GM12878 (cell line): ENCODE results near the gene ANGEL2. TPM values are rescaled to one million over a fixed set of nuclear protein-coding genes. Genes with fewer than 3 reads are reported as not detected.

Source experiments
- ATAC-seq: fragments of 200-7000 bp; cut with Tn5 transposase; 3 replicates; pipeline ENCODE4 v1.9.1; 2020; ENCODE audit warnings: mild to moderate bottlenecking, moderate library complexity
- BruUV-seq: library from RNA; stranded (reverse); fragments of 400-500 nt; replicated peaks from 2 replicates; lab custom pipeline; 2021; lab: Mats Ljungman, UMichigan
- CTCF ChIA-PET: fragments of 300-600 bp; sonication (Branson Sonifier 250); formaldehyde crosslinking; extraction: SDS; loops from one replicate; lab custom pipeline; 2021; ENCODE audit warnings: inconsistent platforms; lab: Yijun Ruan, JAX
- POLR2A ChIA-PET: fragments of 350-600 bp; formaldehyde crosslinking; extraction: SDS; loops from one replicate; lab custom pipeline; 2021; ENCODE audit warnings: inconsistent platforms; lab: Charles Lee
- RAD21 ChIA-PET: fragments of 300-600 bp; sonication (Branson Sonifier 250); formaldehyde crosslinking; loops from one replicate; lab custom pipeline; 2023; ENCODE audit warnings: antibody characterized with exemption; ENCODE audit not compliant: unreplicated experiment; lab: Charles Lee
- SMC1A ChIA-PET: fragments of 300-600 bp; sonication (Branson Sonifier 250); formaldehyde crosslinking; loops from one replicate; lab custom pipeline; 2023; ENCODE audit not compliant: unreplicated experiment, uncharacterized antibody; lab: Charles Lee
- DNase-seq: peaks from one replicate; pipeline ENCODE4 v3.0.0-alpha.2; 2011; ENCODE audit warnings: low read depth, low spot score
- FAIRE-seq: peaks from 3 replicates; lab custom pipeline; 2011; peaks lifted over from hg19 to GRCh38; lab: Jason Lieb, UNC
- H2AFZ ChIP-seq: 2 replicates; pipeline ENCODE4 v1.6.0; 2011; ENCODE audit warnings: low read depth, low read length, control low read depth; ENCODE audit not compliant: control insufficient read depth
- H3K27ac ChIP-seq: 2 replicates; pipeline ENCODE4 v1.5.1; 2011; ENCODE audit warnings: control low read depth; ENCODE audit not compliant: control insufficient read depth, insufficient read depth
- H3K27me3 ChIP-seq, 2 experiments: replicated peaks in 1 of 2; 2 replicates each; pipeline versions ENCODE4 v1.6.0 to v1.6.1; 2011; ENCODE audit warnings: low read length in 1 of 2; ENCODE audit not compliant: control insufficient read depth in 2 of 2, insufficient read depth in 2 of 2
- H3K36me3 ChIP-seq, 2 experiments: 2 replicates each; pipeline ENCODE4 v1.5.1; 2011; ENCODE audit warnings: low read length in 1 of 2; ENCODE audit not compliant: control insufficient read depth in 2 of 2, insufficient read depth in 2 of 2
- H3K4me1 ChIP-seq: 2 replicates; pipeline ENCODE4 v1.6.1; 2011; ENCODE audit warnings: mild to moderate bottlenecking, low read length, moderate library complexity, mixed read lengths; ENCODE audit not compliant: control insufficient read depth, insufficient read depth
- H3K4me2 ChIP-seq: 2 replicates; pipeline ENCODE4 v1.6.0; 2011; ENCODE audit warnings: control low read depth; ENCODE audit not compliant: control insufficient read depth, insufficient read depth
- H3K4me3 ChIP-seq: fragments of 200-600 bp; sonication (generic); 2 replicates; pipeline ENCODE4 v1.5.1; 2016
- H3K79me2 ChIP-seq: 2 replicates; pipeline ENCODE4 v1.6.0; 2011; ENCODE audit warnings: low read length; ENCODE audit not compliant: control insufficient read depth, insufficient read depth
- H3K9ac ChIP-seq: 2 replicates; pipeline ENCODE4 v1.8.0; 2011; ENCODE audit warnings: low read length, control low read depth, mixed read lengths; ENCODE audit not compliant: control insufficient read depth, insufficient read depth
- H3K9me3 ChIP-seq: replicated peaks from 3 replicates; pipeline ENCODE4 v1.5.1; 2011; ENCODE audit warnings: mild to moderate bottlenecking, low read length; ENCODE audit not compliant: control insufficient read depth, insufficient read depth
- H4K20me1 ChIP-seq: 2 replicates; pipeline ENCODE4 v1.6.0; 2011; ENCODE audit not compliant: control insufficient read depth, insufficient read depth
- BCL11A ChIP-seq: IDR thresholded peaks from 2 replicates; pipeline ENCODE4 v1.6.1; 2011; ENCODE audit warnings: low read depth, low read length
- BCL3 ChIP-seq: IDR thresholded peaks from 2 replicates; pipeline ENCODE4 v1.6.1; 2011; ENCODE audit warnings: borderline replicate concordance, low read depth, mild to moderate bottlenecking, moderate library complexity, low read length; ENCODE audit not compliant: insufficient read depth, poor library complexity, severe bottlenecking
- BRCA1 ChIP-seq: IDR thresholded peaks from 2 replicates; pipeline ENCODE4 v1.6.1; 2011; ENCODE audit warnings: low read depth, low read length, improper control_type of control experiment
- CHD1 ChIP-seq: IDR thresholded peaks from 2 replicates; pipeline ENCODE4 v1.6.1; 2012; ENCODE audit warnings: low read depth, low read length, improper control_type of control experiment
- CHD2 ChIP-seq: IDR thresholded peaks from 2 replicates; pipeline ENCODE4 v1.6.1; 2011; ENCODE audit warnings: low read depth, low read length, improper control_type of control experiment, borderline replicate concordance
- CREB1 ChIP-seq: IDR thresholded peaks from 2 replicates; pipeline ENCODE4 v1.6.1; 2012; ENCODE audit warnings: low read depth, mild to moderate bottlenecking, inconsistent platforms
- FOS ChIP-seq: IDR thresholded peaks from 3 replicates; pipeline ENCODE4 v1.6.1; 2011; ENCODE audit warnings: borderline replicate concordance; ENCODE audit not compliant: insufficient read length; ENCODE audit errors: extremely low read depth
- FOXM1 ChIP-seq: IDR thresholded peaks from 2 replicates; pipeline ENCODE4 v1.6.1; 2012; ENCODE audit warnings: low read depth, mild to moderate bottlenecking, inconsistent platforms, low read length, moderate library complexity
- GATAD2B ChIP-seq: fragments of 450-650 bp; conservative IDR thresholded peaks from 2 replicates; pipeline ENCODE4 v1.6.1; 2017; ENCODE audit warnings: low read depth, mild to moderate bottlenecking, moderate library complexity
- HDAC2 ChIP-seq: fragments of 200-600 bp; sonication (generic); IDR thresholded peaks from 2 replicates; pipeline ENCODE4 v1.6.1; 2017
- MEF2B ChIP-seq: fragments of 450-650 bp; IDR thresholded peaks from 2 replicates; pipeline ENCODE4 v1.6.1; 2018; ENCODE audit warnings: mild to moderate bottlenecking, moderate library complexity; ENCODE audit not compliant: partially characterized antibody, poor library complexity, severe bottlenecking
- MYC ChIP-seq: IDR thresholded peaks from 2 replicates; pipeline ENCODE4 v1.6.1; 2011; ENCODE audit warnings: mild to moderate bottlenecking, low read length, moderate library complexity, inconsistent platforms; ENCODE audit not compliant: insufficient read depth, insufficient replicate concordance, insufficient read length, severe bottlenecking
- NFYB ChIP-seq: IDR thresholded peaks from 2 replicates; pipeline ENCODE4 v1.6.1; 2011; ENCODE audit warnings: low read depth, mild to moderate bottlenecking, low read length, improper control_type of control experiment, moderate library complexity; ENCODE audit not compliant: insufficient read depth
- PAX5 ChIP-seq: IDR thresholded peaks from 2 replicates; pipeline ENCODE4 v1.6.1; 2011; ENCODE audit warnings: low read depth, low read length, borderline replicate concordance
- RAD51 ChIP-seq: fragments of 450-650 bp; IDR thresholded peaks from 2 replicates; pipeline ENCODE4 v1.6.1; 2016; ENCODE audit warnings: moderate library complexity, mild to moderate bottlenecking, inconsistent platforms
- SMAD5 ChIP-seq: IDR thresholded peaks from 2 replicates; pipeline ENCODE4 v1.6.1; 2016; ENCODE audit warnings: antibody characterized with exemption, low read depth
- STAT3 ChIP-seq: IDR thresholded peaks from 2 replicates; pipeline ENCODE4 v1.6.1; 2011; ENCODE audit warnings: low read depth, low read length, improper control_type of control experiment
- SUPT20H ChIP-seq: IDR thresholded peaks from 2 replicates; pipeline ENCODE4 v1.6.1; 2011; ENCODE audit warnings: low read depth, mild to moderate bottlenecking, low read length, moderate library complexity, borderline replicate concordance; ENCODE audit not compliant: control insufficient read depth
- ZNF274 ChIP-seq: IDR thresholded peaks from one replicate; pipeline ENCODE4 v1.8.0; 2011; ENCODE audit not compliant: insufficient read length, insufficient read depth
- WGBS: methylation state at CpG from one replicate; pipeline ENCODE4 v1.1.6; 2016; ENCODE audit warnings: low lambda C conversion rate; ENCODE audit not compliant: insufficient replicate concordance, insufficient coverage; ENCODE audit errors: missing lambda C conversion rate; 5-methylcytosine and 5-hydroxymethylcytosine counted together
- in situ Hi-C: fragments of 300-500 bp; cut with MboI; formaldehyde crosslinking; loops from 9 replicates; pipeline ENCODE4 v1.14.3; 2018; ENCODE audit warnings: mixed read lengths
- intact Hi-C: fragments of 100-400 bp; cut with micrococcal nuclease; formaldehyde crosslinking; loops from one replicate; pipeline ENCODE4 v1.14.2; 2022; ENCODE audit not compliant: unreplicated experiment
- polyA plus RNA-seq, 11 experiments: library from polyadenylated mRNA; depleted of rRNA in 4 of 11; unstranded in 6 of 11; stranded (reverse) in 5 of 11; fragments of >200 nt; fragmentation: Nextera tagmentation in 4 of 11; fragmentation: Illumina TruSeq in 1 of 11; extraction: Ambion mirVana in 4 of 11; extraction: Trizol in 1 of 11; gene quantifications; 1 replicate in 1 of 11; 2 replicates in 10 of 11; pipeline versions ENCODE4 v1.2.1 to v1.2.3, GENCODE V29; 2011 to 2016; ENCODE audit warnings: inconsistent platforms in 2 of 11, missing spikeins in 2 of 11, low read depth in 1 of 11
- total RNA-seq, 4 experiments: library from RNA; depleted of rRNA in 3 of 4; stranded (reverse); fragments of >200 nt in 3 of 4; fragmentation: Illumina TruSeq in 1 of 4; extraction: Trizol in 1 of 4; gene quantifications; 2 replicates each; pipeline versions ENCODE4 v1.2.1 to v1.2.3, GENCODE V29; 2013 to 2021
- TF ChIP-seq, protein P1 (sequence below): fragments of 450-650 bp; IDR thresholded peaks from 2 replicates; pipeline ENCODE4 v1.6.1; 2017; ENCODE audit warnings: low read depth, mild to moderate bottlenecking, moderate library complexity

The ANGEL2 gene
- total and polyA plus RNA-seq, 10 of the 15 experiments (the other 5 are each of a cell fraction or from before 2014, with no cell fraction given) = 6.3 to 53.9 (median 30.7) TPM

DNA sequence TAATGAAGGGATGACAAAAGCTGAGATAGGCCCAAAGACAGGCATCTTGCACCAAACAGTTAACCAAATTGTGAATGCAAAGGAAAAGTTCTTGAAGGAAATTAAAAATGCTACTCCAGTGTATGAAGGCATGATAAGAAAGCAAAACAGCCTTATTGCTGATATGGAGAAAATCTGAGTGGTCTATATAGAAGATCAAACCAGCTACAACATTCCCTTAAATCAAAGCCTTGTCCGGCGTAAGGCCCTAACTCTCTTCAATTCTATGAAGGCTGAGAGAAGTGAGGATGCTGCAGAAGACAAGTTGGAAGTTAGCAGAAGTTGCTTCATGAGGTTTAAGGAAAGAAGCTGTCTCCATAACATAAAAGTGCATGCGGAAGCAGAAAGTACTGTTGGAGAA lies 4.3 kb upstream of the ANGEL2 start:
- Histone ChIP-seq H3K9me3 (no peaks in the 10 kb centered on the region; the same call in 2 of the 3 replicates), H3K9ac (no peak overlapping the region), H3K27me3 (no peaks in the 10 kb centered on the region), H2AFZ (no peak overlapping the region), H4K20me1 (no peaks in the 10 kb centered on the region), H3K36me3 (no peaks in the 10 kb centered on the region), H3K27ac (no peak overlapping the region), H3K4me2 (no peak overlapping the region), H3K4me1 (no peaks in the 10 kb centered on the region), H3K79me2 (peaks cover 5% of the 10 kb centered on the region), H3K4me3 (no peak overlapping the region)
- intact Hi-C loops (no loop called here), in situ Hi-C loops (no loop called here)
- ChIA-PET CTCF (interaction anchor here (0.7 to 0.8 kb wide), 2 partner anchors 33 to 51 kb away, joined by 3 to 7 read pairs; no protein-coding TSS in a partner anchor), POLR2A (interaction anchor here (0.8 kb wide), 1 partner anchor 9 kb away, joined by 3 read pairs; no protein-coding TSS in a partner anchor), RAD21 (no interaction called here), SMC1A (interaction anchor here (1.5 kb wide), 2 partner anchors 16 to 42 kb away, joined by 3 read pairs; no protein-coding TSS in a partner anchor)
- WGBS = 98% methylated on average over 3 of the region's 3 CpGs
- DNase-seq (no peak), FAIRE-seq (no peak), ATAC-seq (no peak)
- BruUV-seq = no TSS peak
- TF ChIP-seq FOXM1 (no peak), NFYB (no peak), MYC (no peak), BCL11A (no peak), MEF2B (no peak), STAT3 (no peak), SUPT20H (no peak), CHD2 (no peak), ZNF274 (no peak), FOS (no peak), PAX5 (no peak), CHD1 (no peak), BCL3 (no peak), HDAC2 (no peak), CREB1 (no peak), GATAD2B (no peak), RAD51 (no peak), SMAD5 (no peak), BRCA1 (no peak)
- TF ChIP-seq, protein P1, sequence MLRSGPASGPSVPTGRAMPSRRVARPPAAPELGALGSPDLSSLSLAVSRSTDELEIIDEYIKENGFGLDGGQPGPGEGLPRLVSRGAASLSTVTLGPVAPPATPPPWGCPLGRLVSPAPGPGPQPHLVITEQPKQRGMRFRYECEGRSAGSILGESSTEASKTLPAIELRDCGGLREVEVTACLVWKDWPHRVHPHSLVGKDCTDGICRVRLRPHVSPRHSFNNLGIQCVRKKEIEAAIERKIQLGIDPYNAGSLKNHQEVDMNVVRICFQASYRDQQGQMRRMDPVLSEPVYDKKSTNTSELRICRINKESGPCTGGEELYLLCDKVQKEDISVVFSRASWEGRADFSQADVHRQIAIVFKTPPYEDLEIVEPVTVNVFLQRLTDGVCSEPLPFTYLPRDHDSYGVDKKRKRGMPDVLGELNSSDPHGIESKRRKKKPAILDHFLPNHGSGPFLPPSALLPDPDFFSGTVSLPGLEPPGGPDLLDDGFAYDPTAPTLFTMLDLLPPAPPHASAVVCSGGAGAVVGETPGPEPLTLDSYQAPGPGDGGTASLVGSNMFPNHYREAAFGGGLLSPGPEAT = no peak
